SU-DHL-6 (cell line): ENCODE results near the gene USP8.

Experiments used
- H2AFZ ChIP-seq: fragments of 200-600 bp; sonication (generic); 2 replicates; pipeline ENCODE4 v1.6.1; 2014; ENCODE audit warnings: low read depth, mild to moderate bottlenecking, moderate library complexity, mixed read lengths, antibody characterized with exemption, low read length; ENCODE audit not compliant: severe bottlenecking
- H3F3A ChIP-seq: fragments of 200-600 bp; shearing (Covaris generic); 2 replicates; pipeline ENCODE4 v1.6.0; 2016; ENCODE audit warnings: antibody characterized with exemption, mild to moderate bottlenecking; ENCODE audit not compliant: insufficient read depth
- H3K27ac ChIP-seq: fragments of 200-600 bp; sonication (generic); 2 replicates; pipeline ENCODE4 v1.5.1; 2016; ENCODE audit warnings: low read depth, mild to moderate bottlenecking, low read length, moderate library complexity, mixed read lengths
- H3K27me3 ChIP-seq: fragments of 200-600 bp; sonication (generic), shearing (Covaris generic); 2 replicates; pipeline ENCODE4 v1.6.0; 2014; ENCODE audit warnings: mild to moderate bottlenecking, low read length
- H3K36me3 ChIP-seq: fragments of 200-600 bp; sonication (generic); 2 replicates; pipeline ENCODE4 v1.6.1; 2014; ENCODE audit warnings: mild to moderate bottlenecking, low read length, mixed read lengths
- H3K4me2 ChIP-seq: fragments of 300-600, 200-600 bp; shearing (Covaris generic), sonication (generic); 2 replicates; pipeline ENCODE4 v1.6.0; 2014; ENCODE audit warnings: low read length, low read depth, mild to moderate bottlenecking; ENCODE audit not compliant: poor library complexity, severe bottlenecking
- H3K4me3 ChIP-seq: fragments of 200-600 bp; sonication (generic); 2 replicates; pipeline ENCODE4 v1.5.1; 2014; ENCODE audit warnings: antibody characterized with exemption, low read length, mild to moderate bottlenecking, mixed read lengths; ENCODE audit not compliant: insufficient read depth, poor library complexity, severe bottlenecking
- H3K79me2 ChIP-seq: fragments of 200-600 bp; sonication (generic); 2 replicates; pipeline ENCODE4 v1.6.1; 2014; ENCODE audit warnings: mild to moderate bottlenecking, low read length, moderate library complexity; ENCODE audit not compliant: insufficient read depth
- H3K9ac ChIP-seq: fragments of 200-600 bp; sonication (generic); 2 replicates; pipeline ENCODE4 v1.7.0; 2014; ENCODE audit warnings: mild to moderate bottlenecking, low read length
- H3K9me2 ChIP-seq: fragments of 200-600 bp; sonication (generic); replicated peaks from 2 replicates; pipeline ENCODE4 v1.6.1; 2014; ENCODE audit warnings: low read length; ENCODE audit not compliant: insufficient read depth
- H3K9me3 ChIP-seq: fragments of 200-600 bp; sonication (generic); 2 replicates; pipeline ENCODE4 v1.6.1; 2014; ENCODE audit warnings: low read length, mixed read lengths; ENCODE audit not compliant: insufficient read depth
- H4K20me1 ChIP-seq: fragments of 200-600 bp; sonication (generic); 2 replicates; pipeline ENCODE4 v1.6.1; 2014; ENCODE audit warnings: low read depth, mild to moderate bottlenecking, antibody characterized with exemption, low read length, moderate library complexity, mixed read lengths
- EZH2phosphoT487 ChIP-seq: fragments of 200-600 bp; sonication (generic), shearing (Covaris generic); conservative IDR thresholded peaks from 2 replicates; pipeline ENCODE4 v1.6.1; 2018; ENCODE audit warnings: mild to moderate bottlenecking, antibody characterized with exemption, low read length, moderate library complexity, mixed read lengths
- TF ChIP-seq, protein P1 (sequence below): fragments of 200-600 bp; sonication (generic); IDR thresholded peaks from one replicate; pipeline ENCODE4 v1.5.1; 2017; ENCODE audit warnings: antibody characterized with exemption, mild to moderate bottlenecking, low read length, moderate library complexity; ENCODE audit not compliant: insufficient read depth, poor library complexity, severe bottlenecking

Gene USP8

DNA sequence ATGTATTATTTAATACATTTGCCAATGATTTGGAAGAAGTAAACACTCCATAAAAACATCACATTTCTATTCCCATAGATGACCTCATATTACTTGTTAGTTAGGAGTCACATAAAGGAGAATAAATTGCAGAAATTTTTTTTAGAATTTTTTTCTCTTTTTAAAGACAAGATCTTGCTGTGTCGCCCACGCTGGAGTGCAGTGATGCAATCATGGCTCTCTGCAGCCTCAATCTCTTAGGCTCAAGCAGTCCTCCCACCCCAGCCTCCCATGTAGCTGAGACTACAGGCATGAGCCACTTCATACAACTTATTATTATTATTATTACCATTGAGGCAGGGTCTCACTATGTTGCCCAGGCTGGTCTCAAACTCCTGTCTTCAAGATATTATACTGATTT, 12.3 kb upstream of the USP8 start:
- H3K27me3 ChIP-seq, result no peaks in the 10 kb centered on the region
- no peaks in the 10 kb centered on the region for H3K36me3 ChIP-seq
- no peak overlapping the region for H2AFZ ChIP-seq
- no peak overlapping the region for H3K27ac ChIP-seq
- H3K9me2 ChIP-seq, result no peaks in the 10 kb centered on the region
- H4K20me1 ChIP-seq, result no peaks in the 10 kb centered on the region
- no peak overlapping the region for H3K4me2 ChIP-seq
- H3K9me3 ChIP-seq, result no peaks in the 10 kb centered on the region
- H3F3A ChIP-seq, result no peaks in the 10 kb centered on the region
- H3K4me3 ChIP-seq, result no peak overlapping the region
- TF ChIP-seq, protein P1, sequence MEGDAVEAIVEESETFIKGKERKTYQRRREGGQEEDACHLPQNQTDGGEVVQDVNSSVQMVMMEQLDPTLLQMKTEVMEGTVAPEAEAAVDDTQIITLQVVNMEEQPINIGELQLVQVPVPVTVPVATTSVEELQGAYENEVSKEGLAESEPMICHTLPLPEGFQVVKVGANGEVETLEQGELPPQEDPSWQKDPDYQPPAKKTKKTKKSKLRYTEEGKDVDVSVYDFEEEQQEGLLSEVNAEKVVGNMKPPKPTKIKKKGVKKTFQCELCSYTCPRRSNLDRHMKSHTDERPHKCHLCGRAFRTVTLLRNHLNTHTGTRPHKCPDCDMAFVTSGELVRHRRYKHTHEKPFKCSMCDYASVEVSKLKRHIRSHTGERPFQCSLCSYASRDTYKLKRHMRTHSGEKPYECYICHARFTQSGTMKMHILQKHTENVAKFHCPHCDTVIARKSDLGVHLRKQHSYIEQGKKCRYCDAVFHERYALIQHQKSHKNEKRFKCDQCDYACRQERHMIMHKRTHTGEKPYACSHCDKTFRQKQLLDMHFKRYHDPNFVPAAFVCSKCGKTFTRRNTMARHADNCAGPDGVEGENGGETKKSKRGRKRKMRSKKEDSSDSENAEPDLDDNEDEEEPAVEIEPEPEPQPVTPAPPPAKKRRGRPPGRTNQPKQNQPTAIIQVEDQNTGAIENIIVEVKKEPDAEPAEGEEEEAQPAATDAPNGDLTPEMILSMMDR, result no peak
- TF ChIP-seq EZH2phosphoT487, result no peak
- H3K9ac ChIP-seq, result no peak overlapping the region
- no peaks in the 10 kb centered on the region for H3K79me2 ChIP-seq

DNA sequence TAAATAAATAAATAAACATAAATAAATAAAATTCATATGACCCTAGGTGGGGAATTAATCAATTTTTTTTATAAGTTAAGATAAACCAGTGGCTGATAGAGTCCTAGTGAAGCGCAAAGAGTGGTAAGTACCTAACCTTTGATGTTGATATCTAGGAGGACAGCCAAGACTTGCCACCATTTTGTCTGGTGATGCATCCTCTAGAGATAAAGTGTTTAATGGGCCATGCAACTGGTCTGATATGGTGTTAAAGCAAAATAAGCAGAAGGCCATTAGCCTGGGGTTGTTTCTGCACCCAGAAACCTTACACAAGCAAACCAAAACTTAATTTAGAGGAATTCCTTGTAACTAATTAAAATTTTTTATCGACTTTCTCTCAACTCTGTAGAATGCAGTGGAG, 9.6 kb upstream of the USP8 start:
- H3F3A ChIP-seq, result no peaks in the 10 kb centered on the region
- H3K27me3 ChIP-seq, result no peaks in the 10 kb centered on the region
- no peaks in the 10 kb centered on the region for H3K9me2 ChIP-seq
- H3K79me2 ChIP-seq, result no peaks in the 10 kb centered on the region
- TF ChIP-seq EZH2phosphoT487, result no peak
- TF ChIP-seq, protein P1, result no peak
- H4K20me1 ChIP-seq, result no peaks in the 10 kb centered on the region
- no peaks in the 10 kb centered on the region for H3K36me3 ChIP-seq
- no peak overlapping the region for H3K4me3 ChIP-seq
- no peak overlapping the region for H3K4me2 ChIP-seq
- no peak overlapping the region for H3K9ac ChIP-seq
- H3K27ac ChIP-seq, result no peak overlapping the region
- H3K9me3 ChIP-seq, result no peaks in the 10 kb centered on the region
- no peak overlapping the region for H2AFZ ChIP-seq

DNA sequence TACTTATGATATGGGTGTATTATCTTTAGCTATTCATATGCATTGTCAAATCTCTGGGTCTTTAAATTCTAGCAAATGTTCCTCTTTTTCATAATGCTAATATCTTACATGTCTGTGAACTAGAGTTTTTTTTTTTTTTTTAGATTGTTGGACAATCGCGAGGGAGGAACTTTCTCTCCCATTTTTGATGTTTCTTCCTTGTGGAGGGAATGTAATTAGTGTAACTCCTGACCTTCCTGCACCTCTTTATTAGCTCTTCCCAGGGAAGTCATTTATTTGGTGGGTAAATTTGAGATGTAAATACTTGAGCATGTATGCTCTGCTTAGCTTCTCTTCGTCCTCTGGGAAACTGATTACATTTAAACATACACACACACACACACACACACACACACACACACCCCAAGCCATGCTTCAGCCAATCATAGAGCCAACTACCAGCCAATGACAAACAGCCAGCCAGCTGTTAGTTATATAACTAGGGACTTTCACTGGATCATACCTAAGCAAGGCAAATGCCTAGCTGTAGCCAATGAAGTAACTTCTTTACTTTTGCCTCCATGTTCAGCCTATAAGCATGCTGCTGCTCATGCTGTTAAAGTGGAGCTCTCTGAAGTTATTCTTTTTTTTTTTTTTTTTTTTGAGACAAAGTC, 8.3 kb upstream of the USP8 start:
- no peaks in the 10 kb centered on the region for H3K9me2 ChIP-seq
- no peaks in the 10 kb centered on the region for H3K79me2 ChIP-seq
- no peaks in the 10 kb centered on the region for H3K36me3 ChIP-seq
- H3K27ac ChIP-seq, result no peak overlapping the region
- no peak overlapping the region for H3K4me3 ChIP-seq
- no peaks in the 10 kb centered on the region for H4K20me1 ChIP-seq
- no peaks in the 10 kb centered on the region for H3F3A ChIP-seq
- no peak overlapping the region for H3K4me2 ChIP-seq
- H3K9ac ChIP-seq, result no peak overlapping the region
- H3K9me3 ChIP-seq, result no peaks in the 10 kb centered on the region
- H2AFZ ChIP-seq, result no peak overlapping the region
- no peaks in the 10 kb centered on the region for H3K27me3 ChIP-seq
- TF ChIP-seq EZH2phosphoT487, result no peak
- TF ChIP-seq, protein P1, result no peak
